Activated T-cell treated with anti-CD3 and anti-CD28 coated beads, Interleukin-2, amount 50 U/mL, for 1 hour (primary cell): ENCODE results near the gene PSMG4.

Experiments
- DNase-seq: peaks from one replicate; pipeline ENCODE4 v3.0.0-alpha.2; 2020

Gene PSMG4, protein sequence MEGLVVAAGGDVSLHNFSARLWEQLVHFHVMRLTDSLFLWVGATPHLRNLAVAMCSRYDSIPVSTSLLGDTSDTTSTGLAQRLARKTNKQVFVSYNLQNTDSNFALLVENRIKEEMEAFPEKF

DNA sequence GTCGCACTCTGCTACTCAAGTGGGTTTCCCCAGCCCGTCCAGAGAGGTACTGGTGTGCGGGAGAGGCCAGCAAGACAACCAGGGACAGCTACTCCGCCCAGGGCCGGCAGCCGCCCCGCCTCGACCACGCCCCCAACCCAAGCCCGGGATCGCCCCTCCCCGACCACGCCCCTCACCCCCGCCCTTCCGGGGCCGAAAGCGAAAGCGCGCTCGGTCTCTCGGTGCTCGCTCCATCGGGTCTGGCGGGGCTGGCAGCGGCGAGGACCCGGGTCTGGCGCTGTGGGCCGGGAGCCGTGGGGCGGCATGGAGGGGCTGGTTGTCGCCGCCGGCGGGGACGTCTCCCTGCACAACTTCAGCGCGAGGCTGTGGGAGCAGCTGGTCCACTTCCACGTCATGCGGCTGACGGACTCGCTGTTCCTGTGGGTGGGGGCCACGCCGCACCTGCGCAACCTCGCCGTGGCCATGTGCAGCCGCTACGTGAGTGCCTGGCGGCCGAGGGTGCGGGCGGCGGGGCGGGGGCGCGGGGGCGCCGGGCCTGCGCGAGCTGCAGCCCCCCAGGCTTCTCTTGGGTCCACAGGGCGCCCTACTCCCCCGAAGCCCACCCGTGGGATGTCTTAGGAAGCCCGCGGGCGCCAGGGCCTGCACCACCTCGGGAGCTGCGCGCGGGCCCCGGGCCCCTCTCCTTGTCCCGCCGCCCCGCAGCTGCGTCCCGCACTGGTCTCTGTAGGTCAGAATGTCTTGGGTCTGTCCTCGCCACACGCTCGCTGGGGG is at the start of gene PSMG4:
TSS of gene PSMG4 (plus strand) at position 228 of the 771 bp plus-strand sequence. CDS start at position 304, 76 bp downstream.
- peak; percentile 94 for DNase-seq

- DNase-seq: no peak
Measured at GRCh38 chr6:3209114-3210023, 49.4 kb upstream of the PSMG4 start.

DNA sequence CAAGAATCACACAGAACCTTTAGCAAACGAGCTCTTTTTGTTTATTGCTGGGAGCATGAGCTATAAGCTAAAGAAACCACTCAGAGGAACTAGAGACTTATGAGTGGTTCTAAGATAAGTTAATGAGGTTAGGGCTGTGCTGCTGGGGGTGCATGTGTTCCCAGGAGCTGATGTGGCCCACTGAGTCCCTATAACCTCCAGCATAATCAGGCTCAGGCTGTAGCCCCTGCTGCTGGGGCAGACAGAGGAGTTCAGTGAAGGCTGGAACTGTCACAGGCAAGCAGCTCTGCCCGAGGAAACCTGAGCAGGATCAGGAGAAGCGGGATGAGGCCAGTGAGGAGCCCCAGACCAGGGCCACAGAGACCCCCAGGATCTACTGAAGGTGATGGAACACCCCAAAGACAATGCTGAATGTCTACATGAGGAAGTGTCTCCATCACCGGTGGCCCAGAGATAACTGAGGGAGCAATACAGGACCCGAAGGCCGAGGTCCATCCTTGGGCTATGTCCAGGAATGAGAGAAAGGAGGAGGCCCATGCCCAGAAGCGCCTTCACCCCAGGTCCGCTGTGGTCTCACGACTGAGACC is 48.6 kb upstream of the PSMG4 start:
- DNase-seq: no peak

DNA sequence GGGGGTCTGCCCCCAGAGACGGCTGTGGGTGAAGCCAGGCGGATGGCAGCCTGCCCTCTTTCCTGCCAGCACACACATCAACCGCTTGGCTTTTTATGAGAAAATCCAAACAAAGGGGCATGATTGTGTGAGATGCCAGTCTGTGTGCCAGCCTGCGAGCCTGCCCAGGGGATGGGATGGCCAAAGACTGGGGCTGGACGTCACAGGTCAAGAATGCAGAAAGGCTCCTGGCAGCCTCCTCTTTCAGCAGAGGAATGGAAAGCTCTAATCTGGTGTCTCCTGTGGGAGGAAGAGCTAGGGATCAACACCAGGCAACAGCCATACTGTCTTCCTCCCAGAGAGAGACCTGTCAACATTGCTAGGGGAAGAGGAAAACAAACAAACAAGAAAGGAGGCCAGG is 47.1 kb upstream of the PSMG4 start:
- DNase-seq: no peak

GRCh38 chr6:3212261-3212660 is 46.5 kb upstream of the PSMG4 start:
- no peak for DNase-seq

DNA sequence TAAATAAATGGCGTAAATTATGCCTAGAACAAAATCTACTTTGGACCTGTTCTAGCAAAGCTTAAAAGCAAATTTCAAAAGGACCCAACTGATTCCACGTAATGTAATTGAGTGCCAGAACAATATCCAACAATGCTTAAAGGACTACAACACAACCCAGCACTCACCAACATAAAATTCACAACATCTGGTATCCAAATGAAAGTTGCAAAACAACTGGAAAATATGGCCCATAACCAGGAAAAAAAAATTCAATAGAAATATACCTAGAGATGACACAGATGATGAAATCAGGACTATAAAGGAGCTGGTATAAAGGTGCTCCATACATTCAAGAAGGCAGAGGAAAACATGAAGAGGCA is 45.4 kb upstream of the PSMG4 start:
- no peak for DNase-seq

GRCh38 chr6:3214898-3215297 is 43.8 kb upstream of the PSMG4 start:
- no peak for DNase-seq

GRCh38 chr6:3217286-3217685 is 41.5 kb upstream of the PSMG4 start:
- DNase-seq: no peak

- DNase-seq: no peak
Measured at GRCh38 chr6:3218266-3218665, 40.5 kb upstream of the PSMG4 start.

GRCh38 chr6:3220366-3220765 is 38.4 kb upstream of the PSMG4 start:
- no peak for DNase-seq

GRCh38 chr6:3221578-3221977 is 37.2 kb upstream of the PSMG4 start:
- no peak for DNase-seq

- DNase-seq: no peak
Measured at GRCh38 chr6:3222506-3223038, 36.2 kb upstream of the PSMG4 start.

DNA sequence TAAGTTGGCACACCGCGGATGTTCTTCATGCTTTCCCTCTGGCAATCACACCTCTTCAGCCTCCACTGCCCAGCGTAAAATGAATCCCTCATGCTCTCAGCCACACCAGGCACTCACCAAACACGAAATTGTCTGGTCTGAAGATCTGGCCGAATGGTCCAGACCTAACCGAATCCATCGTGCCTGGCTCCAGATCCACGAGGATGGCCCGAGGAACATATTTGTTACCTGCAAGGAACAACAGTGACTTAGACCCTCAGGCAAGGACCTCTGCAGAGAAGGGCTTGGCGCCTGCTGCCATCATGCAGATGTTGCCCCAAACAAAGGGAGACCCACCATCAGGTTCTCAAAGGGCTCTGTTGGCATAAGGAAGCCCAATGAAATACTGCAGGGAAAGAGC is 32.7 kb upstream of the PSMG4 start:
- DNase-seq: no peak

DNA sequence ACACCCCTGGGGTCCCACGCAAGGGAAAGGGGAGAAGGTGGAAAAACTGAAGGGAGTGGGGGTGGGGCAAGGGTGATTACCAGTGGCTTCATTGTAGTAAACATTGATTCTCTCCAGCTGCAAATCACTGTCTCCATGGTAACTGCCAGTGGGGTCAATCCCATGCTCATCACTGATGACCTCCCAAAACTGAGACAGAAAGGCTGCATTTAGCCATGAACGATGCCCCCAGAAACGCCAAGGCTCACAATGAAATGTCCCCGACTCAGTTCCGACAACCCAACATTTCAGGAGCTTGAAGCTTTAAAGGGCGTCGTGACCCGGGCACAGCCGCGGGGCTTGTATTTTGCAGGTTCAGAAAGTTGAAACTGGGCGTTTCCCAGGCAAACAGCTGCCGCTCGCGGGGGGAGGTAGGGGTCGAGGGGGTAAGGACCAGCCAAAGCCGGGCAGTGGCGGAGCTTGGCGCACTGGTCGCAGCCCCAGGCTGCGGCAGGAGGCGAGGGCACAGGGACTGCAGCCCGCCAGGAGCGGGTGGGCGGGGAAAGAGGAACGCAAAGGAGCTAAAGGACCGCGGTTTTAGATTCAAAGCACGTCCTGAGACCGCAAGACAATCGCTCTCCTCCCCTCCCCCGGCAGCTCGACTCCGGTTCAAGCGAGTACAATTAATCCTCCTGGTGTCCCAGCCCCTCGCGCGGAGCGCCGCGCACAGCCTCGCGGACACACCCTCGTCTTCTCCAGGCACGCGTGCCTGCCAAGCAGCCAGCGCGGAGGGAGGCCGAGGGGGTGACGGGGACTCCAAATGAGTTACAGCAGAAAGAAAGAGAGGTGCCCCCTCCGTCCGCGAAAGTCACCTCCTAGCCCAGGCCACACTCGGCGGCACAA is 32.0 kb upstream of the PSMG4 start:
- DNase-seq: peak; percentile 48

DNA sequence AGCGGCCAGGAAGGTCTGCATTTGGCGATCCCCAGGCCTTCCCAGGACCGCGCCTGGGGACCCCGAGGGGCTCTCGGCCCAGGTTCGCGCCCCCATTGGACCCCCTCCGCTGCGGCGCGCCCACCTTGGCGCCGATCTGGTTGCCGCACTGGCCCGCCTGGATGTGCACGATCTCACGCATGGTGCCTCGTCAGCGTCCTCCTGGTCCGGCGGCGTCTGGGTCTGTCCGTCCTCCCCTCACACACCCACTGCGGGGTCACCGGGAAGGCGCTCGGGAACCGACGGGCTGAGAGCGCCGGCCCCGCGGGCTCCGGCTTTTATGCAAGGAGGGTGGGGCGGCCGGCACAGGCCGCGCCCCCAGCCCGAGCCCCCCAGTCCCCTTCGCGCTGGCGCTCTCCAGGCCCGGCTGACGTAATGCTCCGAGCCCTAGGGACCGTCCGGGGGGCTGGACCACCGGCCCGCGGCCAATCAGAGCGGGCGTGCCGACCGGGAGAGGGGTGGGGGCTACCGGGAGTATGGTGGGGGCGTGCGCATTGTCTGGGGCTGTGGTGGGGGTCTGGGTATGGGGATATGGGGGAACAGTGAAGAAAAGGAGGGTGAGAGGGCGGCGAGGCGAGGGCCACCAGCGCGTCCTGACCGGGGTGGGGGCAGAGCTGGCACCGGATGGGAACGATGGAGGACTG is 31.2 kb upstream of the PSMG4 start, which contains the start of gene TUBB2B:
TSS of gene TUBB2B (minus strand) at position 291 of the 683 bp plus-strand sequence. CDS start at position 181, 110 bp downstream.
- DNase-seq: no peak

GRCh38 chr6:3228046-3228671 is 30.6 kb upstream of the PSMG4 start:
- peak; percentile 49 for DNase-seq

DNA sequence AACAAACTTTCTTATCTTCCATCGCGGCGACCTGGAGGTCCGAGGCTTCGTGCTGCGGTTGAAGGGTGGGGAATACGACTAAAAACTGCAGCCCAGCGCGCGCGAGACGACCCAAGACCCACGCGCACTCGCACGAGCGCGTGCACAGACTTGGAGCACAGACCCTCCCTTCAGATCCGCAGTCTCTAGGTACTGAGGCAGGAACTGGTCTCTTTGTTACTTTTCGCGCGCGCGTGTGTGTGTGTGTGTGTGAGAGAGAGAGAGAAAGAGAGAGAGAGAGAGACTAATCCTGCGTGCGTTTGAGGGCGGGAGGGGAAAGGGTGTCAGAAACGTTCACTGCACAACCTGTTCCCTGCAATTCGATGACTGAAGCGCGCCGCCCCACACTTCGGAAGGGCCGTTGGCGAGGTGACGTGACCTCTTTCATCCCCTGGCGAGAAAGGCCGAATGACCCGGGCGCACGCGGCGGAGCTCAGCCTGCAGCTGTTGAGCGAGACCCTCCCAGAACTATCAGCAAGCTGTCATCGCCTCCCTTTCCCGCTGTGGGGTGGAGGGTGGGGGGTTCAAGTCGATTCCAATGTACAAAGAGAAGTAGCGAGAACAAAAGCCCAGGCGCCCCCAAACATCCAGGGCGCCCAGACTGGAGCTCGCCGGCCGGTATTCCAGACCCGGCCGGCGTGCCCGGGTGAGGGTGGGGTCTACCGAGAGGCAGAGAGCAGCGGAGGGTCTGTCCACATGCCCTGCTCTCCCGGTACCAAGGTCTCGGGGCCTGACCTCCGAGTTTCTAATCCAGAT is 29.8 kb upstream of the PSMG4 start:
- DNase-seq: peak; percentile 45

- peak; percentile 55 for DNase-seq
Measured at GRCh38 chr6:3229566-3230178, 29.1 kb upstream of the PSMG4 start.

DNA sequence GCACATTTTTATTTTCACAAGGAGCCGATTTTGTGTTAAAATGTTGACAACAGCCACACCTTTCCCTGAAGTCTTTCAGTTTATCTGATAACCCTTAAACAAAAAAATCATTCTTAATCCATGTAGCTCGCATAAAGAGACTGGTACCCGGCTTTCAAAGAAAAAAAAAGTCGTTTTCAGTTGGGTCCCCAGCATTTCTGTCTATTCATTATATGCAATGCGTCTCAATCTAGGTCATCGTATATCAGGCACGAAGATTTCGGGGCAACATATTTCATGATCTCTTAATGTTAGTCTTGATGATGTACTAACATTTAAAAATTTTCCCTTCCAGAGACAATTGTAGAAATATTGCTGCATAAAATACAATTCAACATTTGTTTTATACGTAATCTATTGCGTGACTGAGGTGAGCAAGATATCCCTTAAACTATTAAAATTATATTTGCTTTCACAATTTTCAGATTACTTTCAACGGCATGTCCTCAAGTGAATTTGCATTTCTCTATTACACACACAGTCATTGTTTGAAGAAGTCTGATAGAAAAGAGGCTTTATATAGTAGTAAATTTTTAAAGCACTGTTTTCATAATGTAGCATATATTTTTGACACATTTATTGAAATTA is 28.4 kb upstream of the PSMG4 start:
- no peak for DNase-seq
